SIG-M5 treated with dmso at 0.1 percent for 504 hours (cell line): ENCODE measurements around the gene MVD.
"Not testable (repeated sequence)": the region's sequence is repeated elsewhere in the genome, so short reads cannot be mapped to it uniquely, and the experiment has no call there.

Source experiments
- DNase-seq: peaks from one replicate; lab custom pipeline; 2025; ENCODE audit not compliant: unreplicated experiment; lab: John Stamatoyannopoulos, UW

Gene MVD

GRCh38 chr16:88681709-88682451, 19.0 kb upstream of the MVD start:
- peak; percentile 96 for DNase-seq

- peak; percentile 31 for DNase-seq
Observed at GRCh38 chr16:88681084-88681680, 18.3 kb upstream of the MVD start.

GRCh38 chr16:88680554-88681083, 17.7 kb upstream of the MVD start:
- no peak for DNase-seq

- DNase-seq: no peak
Observed at GRCh38 chr16:88678224-88678979, 15.5 kb upstream of the MVD start.

- no peak for DNase-seq
Observed at GRCh38 chr16:88677721-88678120, 14.8 kb upstream of the MVD start.

- no peak for DNase-seq
Observed at GRCh38 chr16:88676502-88677242, 13.8 kb upstream of the MVD start.

GRCh38 chr16:88673716-88674379, 11.0 kb upstream of the MVD start:
- DNase-seq: no peak

- no peak for DNase-seq
Observed at GRCh38 chr16:88672776-88673175, 9.9 kb upstream of the MVD start.

- DNase-seq: no peak
Observed at GRCh38 chr16:88671806-88672205, 8.9 kb upstream of the MVD start.

- DNase-seq: no peak
Observed at GRCh38 chr16:88669980-88670379, 7.1 kb upstream of the MVD start.

- DNase-seq: not testable (repeated sequence)
Observed at GRCh38 chr16:88669493-88669892, 6.6 kb upstream of the MVD start.

GRCh38 chr16:88667461-88667860, 4.6 kb upstream of the MVD start:
- DNase-seq: no peak

GRCh38 chr16:88665570-88665969, 2.7 kb upstream of the MVD start:
- no peak for DNase-seq

- no peak for DNase-seq
Observed at GRCh38 chr16:88665148-88665547, 2.3 kb upstream of the MVD start.

GRCh38 chr16:88662222-88662842, 559 bp downstream of the MVD start:
- no peak for DNase-seq

- DNase-seq: no peak
Observed at GRCh38 chr16:88661468-88661867, 1.4 kb downstream of the MVD start.

GRCh38 chr16:88659160-88659559, 3.7 kb downstream of the MVD start:
- DNase-seq: no peak

- no peak for DNase-seq
Observed at GRCh38 chr16:88658714-88659113, 4.2 kb downstream of the MVD start.

GRCh38 chr16:88657371-88657770, 5.5 kb downstream of the MVD start:
- DNase-seq: no peak

GRCh38 chr16:88656291-88656980, 6.5 kb downstream of the MVD start:
- DNase-seq: no peak
